Chondrocyte (in vitro differentiated cells): ENCODE data around the gene XPR1. TPM values are rescaled to one million over a fixed set of nuclear protein-coding genes. Genes with fewer than 3 reads are reported as not detected.

Experiments
- DNase-seq: peaks from one replicate; pipeline ENCODE4 v3.0.0; 2021; ENCODE audit warnings: mixed read lengths, low spot score
- H3K27ac Mint-ChIP-seq: one replicate; pipeline ENCODE4 v1.8.0; 2021; ENCODE audit warnings: mild to moderate bottlenecking, moderate library complexity, mixed read lengths; ENCODE audit not compliant: unreplicated experiment
- H3K27me3 Mint-ChIP-seq: 2 replicates; pipeline ENCODE4 v1.8.0; 2021; ENCODE audit warnings: low read depth, mixed read lengths
- H3K36me3 Mint-ChIP-seq: 2 replicates; pipeline ENCODE4 v1.8.0; 2021; ENCODE audit warnings: low read depth, mixed read lengths
- H3K4me1 Mint-ChIP-seq: 2 replicates; pipeline ENCODE4 v1.8.0; 2021; ENCODE audit warnings: low read depth, mild to moderate bottlenecking, mixed read lengths
- H3K4me3 Mint-ChIP-seq: one replicate; pipeline ENCODE4 v1.8.0; 2021; ENCODE audit warnings: mild to moderate bottlenecking, moderate library complexity, mixed read lengths; ENCODE audit not compliant: unreplicated experiment
- H3K9me3 Mint-ChIP-seq: 2 replicates; pipeline ENCODE4 v1.8.0; 2021; ENCODE audit warnings: low read depth, mixed read lengths
- total RNA-seq: library from RNA; stranded (reverse); gene quantifications from 3 replicates; pipeline ENCODE4 v1.2.1, GENCODE V29; 2021
- TF ChIP-seq, protein P1 (sequence below): fragments of 200-600 bp; sonication (generic); IDR thresholded peaks from 2 replicates; pipeline ENCODE4 v1.5.0; 2021; ENCODE audit warnings: antibody characterized with exemption, mild to moderate bottlenecking, moderate library complexity

XPR1 gene
- total RNA-seq, 1 donor from 2014 or later: 24.9 TPM

DNA sequence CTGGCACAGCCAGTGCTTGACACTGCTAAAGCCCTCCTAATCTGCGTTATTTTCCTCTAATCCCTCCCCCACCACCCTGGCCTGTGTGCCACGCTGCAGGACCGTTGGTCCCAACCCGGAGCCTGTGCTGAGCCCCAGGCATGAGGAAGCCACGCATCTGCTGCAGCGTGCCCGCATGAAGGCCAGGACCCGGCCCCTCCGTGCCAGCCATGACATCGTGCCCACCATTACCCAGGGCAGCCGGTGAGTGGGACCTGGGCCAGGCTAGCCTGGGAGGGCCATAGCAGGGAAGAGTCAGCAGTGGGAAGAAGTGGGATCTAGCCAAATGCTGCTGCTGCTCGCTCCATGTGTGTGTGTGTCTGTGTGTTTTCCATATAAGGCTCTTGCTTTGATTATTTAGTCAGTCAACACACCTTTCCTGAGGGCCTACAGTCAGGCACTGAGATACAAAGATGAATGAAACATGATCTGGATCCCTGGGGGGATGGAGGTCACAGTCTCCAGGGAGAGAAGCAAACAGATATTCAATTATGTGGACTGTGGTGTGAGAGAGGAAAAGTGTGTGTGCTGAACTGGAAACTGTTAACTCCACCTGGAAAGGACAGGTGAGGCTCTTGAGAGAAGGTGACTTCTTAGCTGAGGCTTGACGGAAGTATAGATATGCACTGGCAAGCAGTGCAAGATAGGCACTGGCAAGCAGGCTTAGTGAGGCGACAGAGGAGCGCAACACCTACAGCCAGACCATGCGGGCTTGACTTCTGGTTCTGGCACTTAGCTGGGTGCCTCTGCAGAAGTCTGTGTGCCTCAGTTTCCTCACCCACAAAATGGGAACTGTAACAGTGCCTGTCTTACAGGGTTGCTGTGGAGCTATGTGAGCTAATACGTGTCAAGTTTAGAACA lies 296.8 kb downstream of the XPR1 start:
- peaks cover 8% of the 10 kb centered on the region for H3K36me3 Mint-ChIP-seq
- TF ChIP-seq, protein P1, sequence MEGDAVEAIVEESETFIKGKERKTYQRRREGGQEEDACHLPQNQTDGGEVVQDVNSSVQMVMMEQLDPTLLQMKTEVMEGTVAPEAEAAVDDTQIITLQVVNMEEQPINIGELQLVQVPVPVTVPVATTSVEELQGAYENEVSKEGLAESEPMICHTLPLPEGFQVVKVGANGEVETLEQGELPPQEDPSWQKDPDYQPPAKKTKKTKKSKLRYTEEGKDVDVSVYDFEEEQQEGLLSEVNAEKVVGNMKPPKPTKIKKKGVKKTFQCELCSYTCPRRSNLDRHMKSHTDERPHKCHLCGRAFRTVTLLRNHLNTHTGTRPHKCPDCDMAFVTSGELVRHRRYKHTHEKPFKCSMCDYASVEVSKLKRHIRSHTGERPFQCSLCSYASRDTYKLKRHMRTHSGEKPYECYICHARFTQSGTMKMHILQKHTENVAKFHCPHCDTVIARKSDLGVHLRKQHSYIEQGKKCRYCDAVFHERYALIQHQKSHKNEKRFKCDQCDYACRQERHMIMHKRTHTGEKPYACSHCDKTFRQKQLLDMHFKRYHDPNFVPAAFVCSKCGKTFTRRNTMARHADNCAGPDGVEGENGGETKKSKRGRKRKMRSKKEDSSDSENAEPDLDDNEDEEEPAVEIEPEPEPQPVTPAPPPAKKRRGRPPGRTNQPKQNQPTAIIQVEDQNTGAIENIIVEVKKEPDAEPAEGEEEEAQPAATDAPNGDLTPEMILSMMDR: no peak
- H3K9me3 Mint-ChIP-seq: no peaks in the 10 kb centered on the region
- H3K4me3 Mint-ChIP-seq: no peak overlapping the region
- no peaks in the 10 kb centered on the region for H3K27me3 Mint-ChIP-seq
- no peak overlapping the region for H3K27ac Mint-ChIP-seq
- DNase-seq: no peak
- H3K4me1 Mint-ChIP-seq: peaks cover 32% of the 10 kb centered on the region

DNA sequence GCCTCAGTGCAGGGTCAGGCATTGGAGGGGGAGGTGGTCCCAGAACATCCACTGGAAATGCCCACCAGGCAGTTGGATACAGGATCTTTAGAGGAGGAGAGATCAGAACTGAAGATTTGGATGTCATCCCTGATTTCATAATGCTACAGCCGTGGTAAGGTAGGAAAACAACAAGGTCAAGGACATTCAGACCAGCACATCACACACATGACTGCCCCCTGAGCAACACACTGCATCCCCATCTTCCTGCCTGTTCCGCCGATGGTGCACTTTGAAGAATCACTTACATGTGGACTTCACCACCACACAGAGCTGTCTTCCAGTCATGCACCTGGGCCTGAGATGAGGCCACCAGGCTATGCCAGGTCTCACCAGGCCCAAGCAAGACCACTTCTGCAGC lies 297.6 kb downstream of the XPR1 start:
- TF ChIP-seq, protein P1: no peak
- H3K27ac Mint-ChIP-seq: no peak overlapping the region
- no peaks in the 10 kb centered on the region for H3K27me3 Mint-ChIP-seq
- no peak overlapping the region for H3K4me3 Mint-ChIP-seq
- no peaks in the 10 kb centered on the region for H3K9me3 Mint-ChIP-seq
- peaks cover 8% of the 10 kb centered on the region for H3K36me3 Mint-ChIP-seq
- DNase-seq: no peak
- H3K4me1 Mint-ChIP-seq: peaks cover 30% of the 10 kb centered on the region

DNA sequence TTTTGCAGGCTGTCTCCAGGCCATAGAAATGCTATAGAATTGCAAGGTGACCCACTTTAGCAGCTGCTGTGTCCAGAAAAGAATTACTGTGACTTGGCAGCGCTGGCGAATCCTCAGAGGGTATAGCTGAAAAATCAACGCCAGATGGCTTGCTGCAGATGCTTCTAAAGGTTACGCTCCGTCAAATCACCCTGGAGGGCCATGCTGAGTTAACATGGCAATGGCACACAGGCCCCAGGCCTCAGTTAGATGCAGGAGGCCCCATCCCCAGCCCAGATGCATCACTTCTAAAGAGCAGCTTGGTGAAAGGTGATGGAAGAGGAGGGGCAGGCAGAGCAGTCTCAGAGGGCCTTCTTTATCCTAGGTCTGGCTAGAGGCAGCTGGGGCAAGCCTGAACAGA lies 298.9 kb downstream of the XPR1 start:
- no peaks in the 10 kb centered on the region for H3K27me3 Mint-ChIP-seq
- no peaks in the 10 kb centered on the region for H3K9me3 Mint-ChIP-seq
- TF ChIP-seq, protein P1: no peak
- no peak overlapping the region for H3K4me3 Mint-ChIP-seq
- no peak overlapping the region for H3K27ac Mint-ChIP-seq
- DNase-seq: no peak
- H3K36me3 Mint-ChIP-seq: peaks cover 8% of the 10 kb centered on the region
- H3K4me1 Mint-ChIP-seq: peaks cover 25% of the 10 kb centered on the region

DNA sequence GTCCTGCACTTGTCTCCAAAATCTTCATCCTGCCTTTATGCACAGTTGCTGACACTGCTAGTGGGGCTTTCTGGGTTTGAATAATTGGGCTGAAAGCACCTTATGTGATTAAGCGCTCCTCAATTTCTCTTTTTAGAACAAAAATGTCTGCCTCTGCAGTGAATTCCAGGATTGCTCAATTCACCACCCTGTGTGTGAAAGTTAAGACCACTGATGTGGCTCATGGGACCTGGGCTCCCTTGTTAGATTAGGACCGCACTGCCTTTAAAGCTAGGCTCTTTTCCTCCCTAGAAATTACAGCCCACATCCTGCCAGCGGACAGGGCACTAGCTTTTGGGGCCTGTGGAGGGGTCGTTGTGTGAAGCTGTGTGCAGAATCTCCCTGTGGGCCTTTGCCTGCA lies 299.7 kb downstream of the XPR1 start:
- H3K36me3 Mint-ChIP-seq: peaks cover 8% of the 10 kb centered on the region
- H3K4me3 Mint-ChIP-seq: no peak overlapping the region
- H3K4me1 Mint-ChIP-seq: peaks cover 17% of the 10 kb centered on the region
- H3K27ac Mint-ChIP-seq: no peak overlapping the region
- no peaks in the 10 kb centered on the region for H3K27me3 Mint-ChIP-seq
- no peak for DNase-seq
- TF ChIP-seq, protein P1: no peak
- H3K9me3 Mint-ChIP-seq: no peaks in the 10 kb centered on the region

DNA sequence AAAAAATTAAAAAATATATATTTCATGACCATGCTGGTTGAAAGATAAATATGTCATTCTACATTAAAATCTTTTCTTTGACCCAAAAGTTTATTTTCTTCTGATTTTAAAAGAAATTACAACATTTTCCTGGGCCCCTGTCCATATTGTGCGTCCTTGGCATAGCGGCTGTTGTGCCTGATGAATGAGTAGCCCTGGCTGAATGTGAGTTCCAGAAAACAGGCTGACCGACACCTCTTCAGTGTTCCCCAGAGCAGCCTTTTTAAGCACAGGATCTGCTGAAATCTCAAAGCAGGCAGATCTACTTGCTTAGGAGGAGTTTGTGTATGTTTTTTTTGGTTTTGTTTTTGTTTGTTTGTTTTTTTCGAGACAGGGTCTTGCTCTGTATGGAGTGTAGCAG lies 300.6 kb downstream of the XPR1 start:
- Mint-ChIP-seq H3K36me3 (peaks cover 8% of the 10 kb centered on the region), H3K4me3 (no peak overlapping the region), H3K27me3 (no peaks in the 10 kb centered on the region), H3K9me3 (no peaks in the 10 kb centered on the region), H3K4me1 (peaks cover 9% of the 10 kb centered on the region), H3K27ac (no peak overlapping the region)
- DNase-seq: no peak
- TF ChIP-seq, protein P1: no peak
